Measurements from ENCODE around the gene SMIM31. TPM values are rescaled to one million over a fixed set of nuclear protein-coding genes. Genes with fewer than 3 reads are reported as not detected.
A peak's percentile ranks its signal among the peaks of the same experiment; 100 is the strongest.

The SMIM31 gene
- polyA plus RNA-seq, 4 donors, result 0.14 to 0.42 (median 0.39) TPM; not detected in 1

DNA sequence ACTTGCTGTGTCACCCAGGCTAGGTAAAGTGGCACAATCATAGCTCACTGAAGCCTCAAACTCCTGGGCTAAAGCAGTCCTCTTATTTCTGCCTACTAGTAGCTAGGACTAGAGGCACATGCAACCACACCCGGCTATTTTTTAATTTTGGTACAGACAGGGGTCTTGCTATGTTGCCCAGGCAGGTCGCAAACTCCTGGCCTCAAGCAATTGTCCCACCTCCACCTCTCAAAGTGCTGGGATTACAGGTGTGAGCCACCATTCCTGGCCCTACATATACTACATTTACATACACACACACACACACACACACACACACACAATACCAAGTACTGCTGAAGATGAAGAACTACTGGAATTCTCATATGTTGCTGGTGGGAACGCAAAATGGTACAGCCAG is 26.9 kb downstream of the SMIM31 start:
- DNase-seq (ENCODE audit: low read depth in 4 of 4, low spot score in 3 of 4), result no peak

- DNase-seq (ENCODE audit: low read depth in 4 of 4, low spot score in 3 of 4), result peak; percentile 36 to 61 (median 49)
Observed at GRCh38 chr4:164783976-164784375, 30.0 kb downstream of the SMIM31 start.

GRCh38 chr4:164789047-164789446 is 35.1 kb downstream of the SMIM31 start:
- DNase-seq (ENCODE audit: low read depth in 4 of 4, low spot score in 3 of 4), result no peak

- DNase-seq (ENCODE audit: low read depth in 4 of 4, low spot score in 3 of 4), result no peak
Observed at GRCh38 chr4:164790249-164790648, 36.3 kb downstream of the SMIM31 start.

- no peak for DNase-seq (ENCODE audit: low read depth in 4 of 4, low spot score in 3 of 4)
Observed at GRCh38 chr4:164799410-164799809, 45.5 kb downstream of the SMIM31 start.

- DNase-seq (ENCODE audit: low read depth in 4 of 4, low spot score in 3 of 4), result no peak
Observed at GRCh38 chr4:164800786-164801185, 46.9 kb downstream of the SMIM31 start.

- no peak for DNase-seq (ENCODE audit: low read depth in 4 of 4, low spot score in 3 of 4)
Observed at GRCh38 chr4:164802301-164802901, 48.5 kb downstream of the SMIM31 start.

DNA sequence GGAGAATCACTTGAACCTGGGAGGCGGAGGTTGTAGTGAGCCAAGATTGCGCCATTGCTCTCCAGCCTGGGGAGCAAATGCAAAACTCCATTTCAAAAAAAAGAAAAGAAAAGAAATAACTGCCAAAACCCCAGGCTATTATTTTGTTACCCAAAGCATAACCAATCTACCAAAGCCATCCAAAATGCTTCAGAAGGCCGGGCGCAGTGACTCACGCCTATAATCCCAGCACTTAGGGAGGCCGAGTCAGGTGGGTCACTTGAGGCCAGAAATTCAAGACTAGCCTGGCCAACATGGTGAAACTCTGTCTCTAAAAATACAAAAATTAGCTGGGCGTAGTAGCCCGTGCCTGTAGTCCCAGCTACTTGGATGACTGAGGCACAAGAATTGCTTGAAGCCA is 49.8 kb downstream of the SMIM31 start:
- no peak for DNase-seq (ENCODE audit: low read depth in 4 of 4, low spot score in 3 of 4)

DNA sequence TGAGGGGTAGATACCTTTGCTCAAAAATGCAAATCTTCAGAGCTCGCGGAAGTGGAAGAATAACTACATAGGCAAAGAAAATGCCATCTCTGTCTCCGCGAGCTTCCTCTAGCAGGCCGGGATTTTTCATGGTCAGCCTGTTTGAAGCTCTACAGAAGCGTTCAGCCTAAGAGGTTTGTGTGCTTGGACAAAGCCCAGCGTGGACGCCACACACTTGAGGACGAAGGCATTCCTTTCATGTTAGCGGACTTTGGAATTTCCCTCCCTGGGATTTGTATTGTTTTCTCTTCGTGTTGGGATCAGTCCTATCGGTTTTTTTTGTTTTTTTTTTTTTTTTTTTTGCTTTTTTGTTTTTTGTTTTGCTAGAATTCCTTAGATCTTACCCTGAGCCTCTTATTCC is 53.7 kb downstream of the SMIM31 start:
- no peak for DNase-seq (ENCODE audit: low read depth in 4 of 4, low spot score in 3 of 4)

GRCh38 chr4:164813554-164813953 is 59.6 kb downstream of the SMIM31 start:
- no peak for DNase-seq (ENCODE audit: low read depth in 4 of 4, low spot score in 3 of 4)

- no peak for DNase-seq (ENCODE audit: low read depth in 4 of 4, low spot score in 3 of 4)
Observed at GRCh38 chr4:164815711-164816110, 61.8 kb downstream of the SMIM31 start.

- no peak for DNase-seq (ENCODE audit: low read depth in 4 of 4, low spot score in 3 of 4)
Observed at GRCh38 chr4:164819366-164819765, 65.4 kb downstream of the SMIM31 start.

DNA sequence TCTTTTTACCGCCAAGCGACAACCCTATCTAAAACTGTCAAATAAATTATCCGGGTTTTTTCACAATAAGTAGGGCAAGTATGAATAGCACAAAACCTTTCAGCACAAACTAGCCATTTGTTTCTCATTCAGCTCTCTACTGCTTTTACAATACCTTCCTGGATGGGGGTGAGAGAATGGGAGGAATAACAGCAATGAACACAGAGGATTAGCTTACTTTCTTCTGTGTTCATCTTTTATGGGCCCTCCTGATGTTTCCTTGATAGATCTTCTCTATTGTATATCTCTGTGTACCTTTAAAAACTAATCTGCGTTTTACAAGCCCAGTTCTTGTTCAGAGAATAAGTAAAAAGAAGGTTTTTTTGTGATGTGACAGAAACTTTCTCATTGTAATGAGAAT is 67.8 kb downstream of the SMIM31 start:
- DNase-seq (ENCODE audit: low read depth in 4 of 4, low spot score in 3 of 4), result no peak

DNA sequence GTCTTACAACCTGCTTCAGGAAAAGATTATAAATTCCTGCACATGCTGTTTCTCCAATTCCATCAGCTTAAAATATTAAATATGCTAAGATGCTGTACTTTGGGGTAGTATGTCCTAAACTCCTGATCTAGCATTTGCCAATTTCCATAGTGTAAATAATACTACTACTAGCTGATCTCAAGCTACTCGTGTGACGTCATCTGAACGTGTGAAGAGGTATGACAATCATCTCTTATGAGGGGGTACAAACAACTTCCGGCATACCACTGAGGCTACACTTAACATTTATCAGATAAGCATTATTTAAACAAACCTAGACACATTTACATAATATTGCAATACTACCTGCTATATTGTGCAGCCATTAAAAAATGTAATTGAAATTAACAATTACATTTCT is 70.7 kb downstream of the SMIM31 start:
- no peak for DNase-seq (ENCODE audit: low read depth in 4 of 4, low spot score in 3 of 4)

DNA sequence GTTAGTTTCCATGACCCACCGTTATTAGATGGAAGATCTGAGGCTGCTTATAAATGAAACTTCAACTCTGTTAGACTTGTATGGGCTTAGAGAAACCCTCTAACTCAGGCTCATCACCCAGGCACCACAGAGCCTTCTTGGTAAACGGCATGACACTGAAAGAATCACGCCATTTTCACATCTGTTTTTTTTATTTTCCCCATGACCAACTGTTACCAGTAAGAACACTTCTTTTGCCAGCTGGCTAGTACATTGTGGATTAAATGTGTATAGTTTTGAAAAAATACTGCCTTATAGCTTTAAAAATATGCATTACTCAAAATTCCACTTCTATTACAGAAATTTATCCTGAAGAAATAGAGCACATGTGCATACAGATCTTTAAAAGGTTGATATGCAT is 75.0 kb downstream of the SMIM31 start:
- DNase-seq (ENCODE audit: low read depth in 4 of 4, low spot score in 3 of 4), result no peak

- no peak for DNase-seq (ENCODE audit: low read depth in 4 of 4, low spot score in 3 of 4)
Observed at GRCh38 chr4:164846566-164846965, 92.6 kb downstream of the SMIM31 start.

- no peak for DNase-seq (ENCODE audit: low read depth in 4 of 4, low spot score in 3 of 4)
Observed at GRCh38 chr4:164847016-164847415, 93.1 kb downstream of the SMIM31 start.

- DNase-seq (ENCODE audit: low read depth in 4 of 4, low spot score in 3 of 4), result no peak
Observed at GRCh38 chr4:164847967-164848649, 94.2 kb downstream of the SMIM31 start.

Other genes starting within 250 kb of the SMIM31 start
- gene APELA, start 123.0 kb downstream of the SMIM31 start, polyA plus RNA-seq (ENCODE audit: insufficient read length in 4 of 4), result 10 to 100 TPM in 2 of 4 donors, 1 to 10 TPM in 1, under 1 TPM in 1; 0.90 to 12.1 (median 10.7) TPM
- gene TRIM61, start 223.5 kb downstream of the SMIM31 start, polyA plus RNA-seq (ENCODE audit: insufficient read length in 4 of 4), result 1 to 10 TPM; 2.2 to 3.3 (median 2.8) TPM